HEK293 (cell line): ENCODE results near the gene ELOVL2.

Experiments
- CTCF ChIA-PET: fragments of 350-600 bp; formaldehyde crosslinking; extraction: SDS; loops from one replicate; lab custom pipeline; 2021; ENCODE audit warnings: antibody characterized with exemption; lab: Yijun Ruan, JAX
- POLR2A ChIA-PET: fragments of 300-600 bp; formaldehyde crosslinking; extraction: SDS; loops from one replicate; lab custom pipeline; 2020; ENCODE audit warnings: antibody characterized with exemption, inconsistent platforms; lab: Yijun Ruan, JAX
- H3K27ac ChIP-seq: fragments of 200-500 bp; sonication (Bioruptor generic); 2 replicates; pipeline ENCODE4 v1.5.1; 2014; ENCODE audit warnings: low read depth, low read length, control low read depth, inconsistent platforms; ENCODE audit errors: extremely low read depth
- H3K36me3 ChIP-seq, 2 experiments: fragments of 200-500 bp in 1 of 2; sonication (Bioruptor generic) in 1 of 2; 1 replicate in 1 of 2; 2 replicates in 1 of 2; pipeline ENCODE4 v1.5.1; 2014 to 2017; ENCODE audit warnings: inconsistent platforms in 2 of 2, low read length in 2 of 2; ENCODE audit not compliant: control insufficient read depth in 2 of 2, insufficient read depth in 1 of 2
- H3K4me1 ChIP-seq: fragments of 200-500 bp; sonication (Bioruptor generic); 2 replicates; pipeline ENCODE4 v1.5.1; 2014; ENCODE audit warnings: mild to moderate bottlenecking, low read length, inconsistent platforms; ENCODE audit not compliant: control insufficient read depth, insufficient read depth
- H3K4me3 ChIP-seq: 2 replicates; pipeline ENCODE4 v1.5.1; 2011; ENCODE audit warnings: low read depth, mild to moderate bottlenecking, control low read depth, low read length, moderate library complexity
- H3K9me3 ChIP-seq: fragments of 200-500 bp; sonication (Bioruptor generic); 2 replicates; pipeline ENCODE4 v1.5.1; 2014; ENCODE audit warnings: low read depth, low read length, inconsistent platforms; ENCODE audit not compliant: control insufficient read depth, insufficient read depth
- ELK4 ChIP-seq: IDR thresholded peaks from 2 replicates; pipeline ENCODE4 v1.6.1; 2011; ENCODE audit warnings: mild to moderate bottlenecking, low read depth, low read length, borderline replicate concordance
- FEZF1 ChIP-seq: fragments of 450-650 bp; formaldehyde crosslinking; IDR thresholded peaks from 2 replicates; pipeline ENCODE4 v1.5.1; 2016; ENCODE audit warnings: missing biosample characterization, missing genetic modification characterization
- GLIS1 ChIP-seq: fragments of 450-650 bp; formaldehyde crosslinking; IDR thresholded peaks from 2 replicates; pipeline ENCODE4 v1.5.1; 2016; ENCODE audit warnings: missing biosample characterization, missing genetic modification characterization
- INSM2 ChIP-seq: fragments of 450-650 bp; formaldehyde crosslinking; IDR thresholded peaks from 2 replicates; pipeline ENCODE4 v1.5.1; 2016; ENCODE audit warnings: missing biosample characterization, missing genetic modification characterization
- OSR2 ChIP-seq: fragments of 450-650 bp; formaldehyde crosslinking; IDR thresholded peaks from 2 replicates; pipeline ENCODE4 v1.5.1; 2016; ENCODE audit warnings: missing biosample characterization, missing genetic modification characterization
- RBAK ChIP-seq: fragments of 450-650 bp; formaldehyde crosslinking; IDR thresholded peaks from 2 replicates; pipeline ENCODE4 v1.5.1; 2016; ENCODE audit warnings: missing biosample characterization, missing genetic modification characterization
- WT1 ChIP-seq: fragments of 450-650 bp; formaldehyde crosslinking; IDR thresholded peaks from 2 replicates; pipeline ENCODE4 v1.5.1; 2016; ENCODE audit warnings: missing biosample characterization, missing genetic modification characterization
- ZNF175 ChIP-seq: fragments of 450-650 bp; formaldehyde crosslinking; IDR thresholded peaks from 2 replicates; pipeline ENCODE4 v1.5.1; 2016; ENCODE audit warnings: missing biosample characterization, missing genetic modification characterization
- ZNF324 ChIP-seq: fragments of 450-650 bp; formaldehyde crosslinking; IDR thresholded peaks from 2 replicates; pipeline ENCODE4 v1.5.1; 2016; ENCODE audit warnings: missing biosample characterization, missing genetic modification characterization
- ZNF335 ChIP-seq: fragments of 450-650 bp; formaldehyde crosslinking; conservative IDR thresholded peaks from 2 replicates; pipeline ENCODE4 v1.5.1; 2016; ENCODE audit warnings: missing biosample characterization, missing genetic modification characterization
- ZNF404 ChIP-seq: fragments of 450-650 bp; formaldehyde crosslinking; IDR thresholded peaks from 2 replicates; pipeline ENCODE4 v1.5.1; 2017; ENCODE audit warnings: missing biosample characterization, missing genetic modification characterization
- ZNF423 ChIP-seq: fragments of 450-650 bp; formaldehyde crosslinking; IDR thresholded peaks from 2 replicates; pipeline ENCODE4 v1.5.1; 2016; ENCODE audit warnings: missing biosample characterization, missing genetic modification characterization
- ZNF433 ChIP-seq: fragments of 450-650 bp; formaldehyde crosslinking; IDR thresholded peaks from 2 replicates; pipeline ENCODE4 v1.5.1; 2016; ENCODE audit warnings: missing biosample characterization, missing genetic modification characterization, low read depth
- ZNF677 ChIP-seq: fragments of 450-650 bp; IDR thresholded peaks from 2 replicates; pipeline ENCODE4 v1.5.0; 2018; ENCODE audit warnings: missing biosample characterization, mild to moderate bottlenecking, missing genetic modification characterization, moderate library complexity
- ZNF776 ChIP-seq: fragments of 450-650 bp; formaldehyde crosslinking; IDR thresholded peaks from 2 replicates; pipeline ENCODE4 v1.5.0; 2017; ENCODE audit warnings: missing biosample characterization, missing genetic modification characterization, borderline replicate concordance
- ZNF837 ChIP-seq: fragments of 450-650 bp; formaldehyde crosslinking; IDR thresholded peaks from 2 replicates; pipeline ENCODE4 v1.5.1; 2016; ENCODE audit warnings: missing biosample characterization, missing genetic modification characterization
- TF ChIP-seq, protein P1 (sequence below): fragments of 450-650 bp; formaldehyde crosslinking; IDR thresholded peaks from 2 replicates; pipeline ENCODE4 v1.5.1; 2016; ENCODE audit warnings: missing biosample characterization, missing genetic modification characterization
- TF ChIP-seq, protein P2 (sequence below): fragments of 450-650 bp; formaldehyde crosslinking; IDR thresholded peaks from 2 replicates; pipeline ENCODE4 v1.5.1; 2016; ENCODE audit warnings: missing biosample characterization, missing genetic modification characterization
- TF ChIP-seq, protein P3 (sequence below): fragments of 450-650 bp; formaldehyde crosslinking; IDR thresholded peaks from 2 replicates; pipeline ENCODE4 v1.5.1; 2016; ENCODE audit warnings: missing biosample characterization, missing genetic modification characterization

ELOVL2 gene

DNA sequence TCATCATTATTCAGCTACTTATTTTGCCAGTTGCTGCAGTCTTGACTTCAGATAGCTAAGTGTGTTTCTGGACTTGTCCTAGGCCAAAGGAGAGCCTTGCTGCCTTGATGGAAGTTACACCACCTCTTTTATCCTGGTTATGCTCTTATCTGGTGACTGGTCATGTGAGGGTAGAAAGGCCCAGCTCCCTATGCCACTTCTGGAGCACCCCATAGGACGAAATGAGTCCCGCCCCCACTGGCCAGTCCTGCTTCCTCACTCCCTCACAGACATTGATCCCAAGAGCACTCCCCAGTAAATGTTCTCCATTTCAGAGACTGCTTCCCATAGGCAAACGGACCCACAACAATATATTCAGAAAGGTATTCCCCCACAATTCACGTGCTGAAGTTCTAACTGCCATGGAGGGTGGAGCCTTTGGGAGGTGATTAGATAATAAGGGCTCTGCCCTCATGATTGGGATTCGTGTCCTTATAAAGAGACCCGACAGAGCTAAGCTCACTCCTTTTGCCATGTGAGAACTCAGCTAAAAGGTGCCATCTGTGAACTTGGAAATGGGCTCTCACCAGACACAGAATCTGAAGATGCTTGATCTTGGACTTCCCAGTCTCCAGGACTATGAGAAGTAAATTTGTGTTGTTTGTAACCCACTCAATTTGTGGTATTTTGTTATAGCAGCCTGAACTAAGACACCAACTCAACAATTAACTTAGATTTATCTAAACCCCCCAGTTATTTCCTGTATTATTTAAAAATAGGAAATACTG is 21.5 kb upstream of the ELOVL2 start (continued):
- TF ChIP-seq, protein P1, sequence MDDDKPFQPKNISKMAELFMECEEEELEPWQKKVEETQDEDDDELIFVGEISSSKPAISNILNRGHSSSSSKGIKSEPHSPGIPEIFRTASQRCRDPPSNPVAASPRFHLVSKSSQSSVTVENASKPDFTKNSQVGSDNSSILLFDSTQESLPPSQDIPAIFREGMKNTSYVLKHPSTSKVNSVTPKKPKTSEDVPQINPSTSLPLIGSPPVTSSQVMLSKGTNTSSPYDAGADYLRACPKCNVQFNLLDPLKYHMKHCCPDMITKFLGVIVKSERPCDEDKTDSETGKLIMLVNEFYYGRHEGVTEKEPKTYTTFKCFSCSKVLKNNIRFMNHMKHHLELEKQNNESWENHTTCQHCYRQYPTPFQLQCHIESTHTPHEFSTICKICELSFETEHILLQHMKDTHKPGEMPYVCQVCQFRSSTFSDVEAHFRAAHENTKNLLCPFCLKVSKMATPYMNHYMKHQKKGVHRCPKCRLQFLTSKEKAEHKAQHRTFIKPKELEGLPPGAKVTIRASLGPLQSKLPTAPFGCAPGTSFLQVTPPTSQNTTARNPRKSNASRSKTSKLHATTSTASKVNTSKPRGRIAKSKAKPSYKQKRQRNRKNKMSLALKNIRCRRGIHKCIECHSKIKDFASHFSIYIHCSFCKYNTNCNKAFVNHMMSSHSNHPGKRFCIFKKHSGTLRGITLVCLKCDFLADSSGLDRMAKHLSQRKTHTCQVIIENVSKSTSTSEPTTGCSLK (tag by site-specific recombination): no peak
- TF ChIP-seq ZNF324 (tag by site-specific recombination): no peak

- Histone ChIP-seq H3K9me3 (no peaks in the 10 kb centered on the region), H3K4me3 (no peak overlapping the region), H3K4me1 (0 out of 2 replicates have a peak, but pooled peaks cover 2% of the 10 kb centered on the region), H3K36me3 (no peaks in the 10 kb centered on the region), H3K27ac (no peak overlapping the region)
- TF ChIP-seq ZNF776 (tag by site-specific recombination) (no peak), ZNF335 (tag by site-specific recombination) (no peak), ZNF433 (tag by site-specific recombination) (no peak)
- POLR2A ChIA-PET: no interaction called here
- CTCF ChIA-PET: interaction anchor here (0.6 to 7.2 kb wide), 12 partner anchors 10 to 431 kb away, joined by 3 to 68 read pairs (median 4); no protein-coding TSS in a partner anchor
These were observed 20.7 kb upstream of the ELOVL2 start for GRCh38 chr6:11064836-11065235.

GRCh38 chr6:11062715-11063114 is 18.6 kb upstream of the ELOVL2 start:
- H3K9me3 ChIP-seq: no peaks in the 10 kb centered on the region
- no peak overlapping the region for H3K27ac ChIP-seq
- H3K36me3 ChIP-seq: no peaks in the 10 kb centered on the region
- no peak overlapping the region for H3K4me3 ChIP-seq
- 0 out of 2 replicates have a peak, but pooled peaks cover 2% of the 10 kb centered on the region for H3K4me1 ChIP-seq
- TF ChIP-seq ZNF175 (no peak), GLIS1 (tag by site-specific recombination) (no peak), ZNF677 (tag by site-specific recombination) (no peak), ELK4 (no peak), OSR2 (tag by site-specific recombination) (no peak)
- TF ChIP-seq, all 188 proteins: peak for 0
- ChIA-PET CTCF (interaction anchor here (1.2 to 7.2 kb wide), 6 partner anchors 13 to 513 kb away, joined by 3 to 68 read pairs (median 6); no protein-coding TSS in a partner anchor), POLR2A (no interaction called here)

- CTCF ChIA-PET: interaction anchor here (1.2 to 7.2 kb wide), 6 partner anchors 13 to 514 kb away, joined by 3 to 68 read pairs (median 6); no protein-coding TSS in a partner anchor
- Histone ChIP-seq H3K36me3 (no peaks in the 10 kb centered on the region), H3K9me3 (no peaks in the 10 kb centered on the region), H3K4me1 (no peaks in the 10 kb centered on the region), H3K27ac (no peak overlapping the region), H3K4me3 (no peak overlapping the region)
- POLR2A ChIA-PET: no interaction called here
- no peak for TF ChIP-seq ZNF404 (tag by site-specific recombination)
- TF ChIP-seq, protein P2, sequence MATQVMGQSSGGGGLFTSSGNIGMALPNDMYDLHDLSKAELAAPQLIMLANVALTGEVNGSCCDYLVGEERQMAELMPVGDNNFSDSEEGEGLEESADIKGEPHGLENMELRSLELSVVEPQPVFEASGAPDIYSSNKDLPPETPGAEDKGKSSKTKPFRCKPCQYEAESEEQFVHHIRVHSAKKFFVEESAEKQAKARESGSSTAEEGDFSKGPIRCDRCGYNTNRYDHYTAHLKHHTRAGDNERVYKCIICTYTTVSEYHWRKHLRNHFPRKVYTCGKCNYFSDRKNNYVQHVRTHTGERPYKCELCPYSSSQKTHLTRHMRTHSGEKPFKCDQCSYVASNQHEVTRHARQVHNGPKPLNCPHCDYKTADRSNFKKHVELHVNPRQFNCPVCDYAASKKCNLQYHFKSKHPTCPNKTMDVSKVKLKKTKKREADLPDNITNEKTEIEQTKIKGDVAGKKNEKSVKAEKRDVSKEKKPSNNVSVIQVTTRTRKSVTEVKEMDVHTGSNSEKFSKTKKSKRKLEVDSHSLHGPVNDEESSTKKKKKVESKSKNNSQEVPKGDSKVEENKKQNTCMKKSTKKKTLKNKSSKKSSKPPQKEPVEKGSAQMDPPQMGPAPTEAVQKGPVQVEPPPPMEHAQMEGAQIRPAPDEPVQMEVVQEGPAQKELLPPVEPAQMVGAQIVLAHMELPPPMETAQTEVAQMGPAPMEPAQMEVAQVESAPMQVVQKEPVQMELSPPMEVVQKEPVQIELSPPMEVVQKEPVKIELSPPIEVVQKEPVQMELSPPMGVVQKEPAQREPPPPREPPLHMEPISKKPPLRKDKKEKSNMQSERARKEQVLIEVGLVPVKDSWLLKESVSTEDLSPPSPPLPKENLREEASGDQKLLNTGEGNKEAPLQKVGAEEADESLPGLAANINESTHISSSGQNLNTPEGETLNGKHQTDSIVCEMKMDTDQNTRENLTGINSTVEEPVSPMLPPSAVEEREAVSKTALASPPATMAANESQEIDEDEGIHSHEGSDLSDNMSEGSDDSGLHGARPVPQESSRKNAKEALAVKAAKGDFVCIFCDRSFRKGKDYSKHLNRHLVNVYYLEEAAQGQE (tag by site-specific recombination): no peak
- no peak for TF ChIP-seq ZNF837 (tag by site-specific recombination)
- TF ChIP-seq WT1 (tag by site-specific recombination): no peak
- TF ChIP-seq FEZF1 (tag by site-specific recombination): no peak
- TF ChIP-seq INSM2: no peak
- TF ChIP-seq, protein P3, sequence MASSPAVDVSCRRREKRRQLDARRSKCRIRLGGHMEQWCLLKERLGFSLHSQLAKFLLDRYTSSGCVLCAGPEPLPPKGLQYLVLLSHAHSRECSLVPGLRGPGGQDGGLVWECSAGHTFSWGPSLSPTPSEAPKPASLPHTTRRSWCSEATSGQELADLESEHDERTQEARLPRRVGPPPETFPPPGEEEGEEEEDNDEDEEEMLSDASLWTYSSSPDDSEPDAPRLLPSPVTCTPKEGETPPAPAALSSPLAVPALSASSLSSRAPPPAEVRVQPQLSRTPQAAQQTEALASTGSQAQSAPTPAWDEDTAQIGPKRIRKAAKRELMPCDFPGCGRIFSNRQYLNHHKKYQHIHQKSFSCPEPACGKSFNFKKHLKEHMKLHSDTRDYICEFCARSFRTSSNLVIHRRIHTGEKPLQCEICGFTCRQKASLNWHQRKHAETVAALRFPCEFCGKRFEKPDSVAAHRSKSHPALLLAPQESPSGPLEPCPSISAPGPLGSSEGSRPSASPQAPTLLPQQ (tag by site-specific recombination): no peak
- no peak for TF ChIP-seq ZNF423
- TF ChIP-seq RBAK: no peak
These were observed 18.0 kb upstream of the ELOVL2 start for GRCh38 chr6:11062083-11062482.
